Right renal cortex interstitium (tissue), 3 donors: ENCODE data around the gene MAL. TPM values are rescaled to one million over a fixed set of nuclear protein-coding genes. Genes with fewer than 3 reads are reported as not detected.
"Not testable (repeated sequence)": the region's sequence is repeated elsewhere in the genome, so short reads cannot be mapped to it uniquely, and the experiment has no call there.

Experiments used
- DNase-seq, 3 donors: peaks; one replicate each; pipeline ENCODE4 v3.0.0-alpha.2; 2013; ENCODE audit warnings: low read depth in 3 of 3, low spot score in 2 of 3
- polyA plus RNA-seq, 3 donors: library from polyadenylated mRNA; unstranded; fragments of 120-200 nt; gene quantifications; one replicate each; pipeline ENCODE4 v1.2.1, GENCODE V29; 2013; ENCODE audit not compliant: insufficient read length in 3 of 3

The MAL gene
- polyA plus RNA-seq, 3 donors: 306 to 365 (median 323) TPM

DNA sequence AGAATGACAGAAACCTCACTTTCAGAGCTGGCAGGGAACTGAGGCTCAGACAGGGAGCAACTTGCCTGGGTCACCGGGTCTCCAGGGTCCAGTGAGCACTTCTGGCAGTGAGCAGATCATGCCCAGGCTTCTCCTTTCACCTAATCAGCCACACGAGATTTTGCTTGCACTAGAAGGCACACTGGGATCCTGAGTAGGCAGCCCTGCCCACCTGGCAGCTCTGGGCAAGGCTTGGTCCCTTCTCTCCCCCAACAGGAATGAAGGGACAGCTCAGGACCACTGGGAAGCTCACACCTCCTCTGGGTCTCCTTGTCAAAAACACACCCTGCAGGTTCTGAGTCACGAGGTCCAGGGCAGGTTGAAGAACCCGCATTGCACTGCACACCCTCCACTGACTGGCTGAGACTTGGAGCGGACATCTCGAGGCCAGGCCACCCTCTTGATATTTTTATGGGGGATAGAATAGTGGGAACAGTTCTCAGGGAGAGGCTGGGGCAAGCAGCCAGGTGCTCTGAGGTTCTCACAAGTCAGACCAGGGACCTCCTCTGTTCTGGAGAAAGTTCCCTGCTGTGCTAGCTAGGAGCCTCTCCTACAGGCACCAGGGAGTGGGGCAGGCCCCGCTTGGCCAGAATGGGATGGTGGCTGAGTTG lies 5.7 kb downstream of the MAL start:
- DNase-seq: no peak

DNA sequence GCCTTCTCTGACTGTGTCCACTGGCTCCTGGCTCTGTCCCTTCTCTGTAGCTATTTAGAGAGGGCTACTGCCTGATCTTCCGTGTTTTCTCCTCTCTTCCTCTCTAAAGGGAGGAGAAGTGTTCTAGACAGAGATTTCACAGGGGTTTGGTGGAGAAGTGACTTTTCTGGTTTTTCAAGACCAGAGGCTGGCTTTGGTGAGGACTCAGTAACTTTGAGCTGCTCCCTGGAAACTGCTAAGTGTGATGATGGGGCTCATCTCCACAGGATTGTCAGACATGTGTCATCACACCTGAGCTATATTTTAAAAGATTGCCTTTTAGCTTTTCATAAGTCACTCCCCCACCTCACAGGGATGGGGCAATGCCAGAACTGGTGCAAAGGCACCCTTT lies 6.2 kb downstream of the MAL start:
- DNase-seq: no peak

DNA sequence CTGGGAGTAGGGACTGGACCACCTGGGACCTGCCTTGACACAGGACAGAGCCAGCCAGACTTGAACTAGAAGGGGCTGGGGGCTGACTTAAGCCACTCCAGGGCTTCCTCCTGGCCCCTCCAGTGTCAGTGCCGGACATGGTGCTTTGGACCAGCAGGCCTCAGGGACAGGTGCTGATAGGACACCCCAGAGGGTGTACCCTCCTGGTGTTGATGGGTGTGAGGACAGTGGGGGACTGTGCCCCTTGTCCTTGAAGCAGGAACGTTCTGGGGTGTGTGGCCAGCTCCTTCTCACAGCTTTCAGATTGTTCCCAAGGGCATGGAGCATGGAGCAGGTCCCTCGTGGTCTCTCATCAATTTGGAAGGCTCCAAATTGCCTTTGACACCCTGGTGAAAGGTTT lies 6.8 kb downstream of the MAL start:
- no peak for DNase-seq

DNA sequence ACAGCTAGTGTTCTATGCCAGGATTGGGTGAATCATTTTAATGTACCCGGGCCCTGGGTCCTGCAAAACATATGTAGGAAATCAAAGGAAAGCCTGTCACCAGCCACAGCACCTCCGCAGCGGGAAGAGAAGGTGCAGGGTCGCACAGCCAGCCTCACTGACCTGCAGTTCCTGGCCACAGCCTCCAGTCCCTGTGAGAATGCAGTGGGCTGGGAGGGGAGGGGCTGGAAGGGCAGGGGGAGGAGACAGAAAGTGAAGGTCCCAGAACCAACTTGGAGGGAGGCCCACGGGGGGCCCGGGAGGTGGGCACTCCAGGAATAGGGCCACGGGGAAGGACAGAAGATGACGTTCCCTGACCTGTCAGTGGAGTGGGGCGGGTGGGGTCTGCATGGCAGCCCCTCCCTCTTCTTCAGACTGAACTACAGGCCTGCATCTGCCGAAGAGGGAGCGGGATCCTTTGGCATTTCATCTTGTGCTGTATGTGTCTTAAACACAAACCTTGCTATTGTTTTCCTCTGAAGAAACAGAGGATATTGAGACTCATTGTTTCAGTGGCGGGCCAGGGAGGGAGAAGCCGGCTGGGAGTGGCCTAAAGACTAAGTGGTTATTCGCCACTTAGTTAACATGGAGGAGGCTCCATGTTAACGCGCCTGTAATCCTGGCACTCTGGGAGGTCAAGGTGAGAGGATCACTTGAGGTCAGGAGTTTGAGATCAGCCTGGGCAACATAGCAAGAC lies 7.5 kb downstream of the MAL start:
- DNase-seq: no peak

DNA sequence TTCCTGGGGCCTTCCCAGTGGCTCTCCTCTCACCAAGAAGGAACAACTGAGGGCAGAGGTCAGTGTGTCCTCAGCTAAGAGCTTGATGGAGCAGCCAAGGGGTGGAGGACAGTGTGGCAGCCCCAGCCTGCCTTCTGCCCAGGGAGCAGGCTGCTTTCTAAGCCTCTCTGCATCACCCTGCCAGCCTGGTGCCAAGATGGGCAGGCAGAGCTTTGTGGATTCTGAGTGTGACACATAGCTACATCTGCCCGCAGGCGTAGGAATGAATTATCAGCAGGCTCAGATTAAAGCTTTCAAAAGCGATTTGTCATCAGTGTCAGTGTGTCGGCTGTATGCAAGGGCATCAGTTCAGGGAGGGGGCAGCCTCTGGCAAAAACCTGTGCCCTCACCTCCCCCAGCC lies 8.7 kb downstream of the MAL start:
- DNase-seq: no peak

DNA sequence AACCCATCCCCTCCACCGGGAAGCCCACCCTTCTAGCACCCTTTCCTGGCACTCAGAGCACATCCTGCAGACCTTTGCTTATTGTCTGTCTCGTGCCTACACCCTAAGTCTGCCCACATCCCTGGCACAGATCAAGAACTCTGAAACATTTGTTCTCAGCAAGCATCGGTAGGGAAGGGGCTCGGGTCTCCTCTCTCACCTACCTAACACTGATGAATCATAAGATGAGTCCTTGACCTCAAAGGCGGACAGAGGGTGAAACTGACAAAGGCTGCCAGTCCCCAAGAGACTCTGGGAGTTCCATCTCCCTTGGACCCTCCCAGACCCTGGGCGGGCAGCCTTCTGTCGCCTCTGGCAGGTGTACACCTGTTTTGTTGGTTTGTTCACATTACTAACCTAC lies 9.3 kb downstream of the MAL start:
- no peak for DNase-seq

DNA sequence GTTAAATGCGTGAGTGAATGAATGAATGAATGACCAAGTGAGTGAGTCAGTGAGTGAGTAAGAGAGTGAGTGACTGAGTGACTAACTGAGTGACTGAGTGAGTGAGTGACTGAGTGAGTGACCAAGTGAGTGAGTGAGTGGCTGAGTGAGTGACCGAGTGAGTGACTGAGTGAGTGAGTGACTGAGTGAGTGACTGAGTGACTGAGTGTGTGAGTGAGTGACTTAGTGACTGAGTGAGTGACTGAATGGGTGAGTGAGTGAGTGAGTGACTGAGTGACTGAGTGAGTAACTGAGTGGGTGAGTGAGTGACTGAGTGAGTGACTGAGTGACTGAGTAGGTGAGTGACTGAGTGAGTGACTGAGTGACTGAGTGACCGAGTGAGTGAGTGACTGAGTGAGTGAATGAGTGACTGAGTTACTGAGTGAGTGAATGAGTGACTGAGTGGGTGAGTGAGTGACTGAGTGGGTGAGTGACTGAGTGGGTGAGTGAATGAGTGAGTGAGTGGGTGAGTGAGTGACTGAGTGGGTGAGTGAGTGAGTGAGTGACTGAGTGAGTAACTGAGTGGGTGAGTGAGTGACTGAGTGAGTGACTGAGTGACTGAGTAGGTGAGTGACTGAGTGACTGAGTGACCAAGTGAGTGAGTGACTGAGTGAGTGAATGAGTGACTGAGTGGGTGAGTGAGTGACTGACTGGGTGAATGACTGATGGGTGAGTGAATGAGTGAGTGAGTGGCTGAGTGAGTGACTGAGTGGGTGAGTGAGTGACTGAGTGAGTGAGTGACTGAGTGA lies 11.3 kb downstream of the MAL start:
- no peak for DNase-seq

DNA sequence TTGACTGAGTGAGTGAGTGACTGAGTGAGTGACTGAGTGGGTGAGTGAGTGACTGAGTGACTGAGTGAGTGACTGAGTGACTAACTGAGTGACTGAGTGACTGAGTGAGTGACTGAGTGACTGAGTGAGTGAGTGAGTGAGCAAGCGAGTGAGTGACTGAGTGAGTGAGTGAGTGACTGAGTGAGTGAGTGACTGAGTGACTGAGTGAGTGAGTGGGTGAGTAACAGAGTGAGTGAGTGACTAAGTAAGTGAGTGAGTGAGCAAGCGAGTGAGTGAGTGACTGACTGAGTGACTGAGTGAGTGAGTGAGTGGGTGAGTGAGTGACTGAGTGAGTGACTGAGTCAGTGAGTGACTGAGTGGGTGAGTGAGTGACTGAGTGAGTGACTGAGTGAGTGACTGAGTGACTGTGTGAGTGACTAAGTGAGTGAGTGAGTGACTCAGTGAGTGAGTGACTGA lies 11.9 kb downstream of the MAL start:
- no peak for DNase-seq

DNA sequence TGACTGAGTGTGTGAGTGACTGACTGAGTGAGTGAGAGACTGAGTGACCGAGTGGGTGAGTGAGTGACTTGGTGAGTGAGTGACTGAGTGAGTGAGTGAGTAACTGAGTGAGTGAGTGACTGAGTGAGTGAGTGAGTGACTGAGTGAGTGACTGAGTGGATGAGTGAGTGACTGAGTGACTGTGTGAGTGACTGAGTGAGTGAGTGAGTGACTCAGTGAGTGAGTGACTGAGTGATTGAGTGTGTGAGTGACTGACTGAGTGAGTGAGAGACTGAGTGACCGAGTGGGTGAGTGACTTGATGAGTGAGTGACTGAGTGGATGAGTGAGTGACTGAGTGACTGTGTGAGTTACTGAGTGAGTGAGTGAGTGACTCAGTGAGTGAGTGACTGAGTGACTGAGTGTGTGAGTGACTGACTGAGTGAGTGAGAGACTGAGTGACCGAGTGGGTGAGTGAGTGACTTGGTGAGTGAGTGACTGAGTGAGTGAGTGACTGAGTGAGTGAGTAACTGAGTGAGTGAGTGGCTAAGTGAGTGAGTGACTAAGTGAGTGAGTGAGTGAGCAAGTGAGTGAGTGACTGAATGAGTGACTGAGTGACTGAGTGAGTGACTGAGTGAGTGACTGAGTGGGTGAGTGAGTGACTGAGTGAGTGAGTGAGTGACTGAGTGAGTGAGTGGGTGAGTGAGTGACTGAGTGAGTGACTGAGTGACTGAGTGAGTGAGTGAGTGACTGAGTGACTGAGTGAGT lies 12.5 kb downstream of the MAL start:
- DNase-seq: not testable (repeated sequence)

DNA sequence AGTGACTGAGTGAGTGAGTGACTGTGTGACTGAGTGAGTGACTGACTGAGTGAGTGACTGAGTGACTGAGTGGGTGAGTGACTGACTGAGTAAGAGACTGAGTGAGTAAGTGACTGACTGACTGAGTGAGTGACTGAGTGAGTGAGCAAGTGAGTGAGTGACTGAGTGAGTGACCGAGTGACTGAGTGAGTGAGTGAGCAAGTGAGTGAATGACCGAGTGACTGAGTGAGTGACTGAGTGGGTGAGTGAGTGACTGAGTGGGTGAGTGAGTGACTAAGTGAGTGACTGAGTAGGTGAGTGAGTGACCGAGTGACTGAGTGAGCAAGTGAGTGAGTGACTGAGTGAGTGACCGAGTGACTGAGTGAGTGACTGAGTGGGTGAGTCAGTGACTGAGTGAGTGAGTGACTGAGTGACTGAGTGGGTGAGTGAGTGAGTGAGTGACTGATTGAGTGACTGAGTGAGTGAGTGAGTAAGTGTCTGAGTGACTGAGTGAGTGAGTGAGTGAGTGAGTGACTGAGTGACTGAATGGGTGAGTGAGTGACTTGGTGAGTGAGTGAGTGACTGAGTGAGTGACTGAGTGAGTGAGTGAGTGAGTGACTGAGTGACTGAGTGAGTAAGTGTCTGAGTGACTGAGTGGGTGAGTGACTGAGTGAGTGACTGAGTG lies 13.3 kb downstream of the MAL start:
- DNase-seq: no peak

DNA sequence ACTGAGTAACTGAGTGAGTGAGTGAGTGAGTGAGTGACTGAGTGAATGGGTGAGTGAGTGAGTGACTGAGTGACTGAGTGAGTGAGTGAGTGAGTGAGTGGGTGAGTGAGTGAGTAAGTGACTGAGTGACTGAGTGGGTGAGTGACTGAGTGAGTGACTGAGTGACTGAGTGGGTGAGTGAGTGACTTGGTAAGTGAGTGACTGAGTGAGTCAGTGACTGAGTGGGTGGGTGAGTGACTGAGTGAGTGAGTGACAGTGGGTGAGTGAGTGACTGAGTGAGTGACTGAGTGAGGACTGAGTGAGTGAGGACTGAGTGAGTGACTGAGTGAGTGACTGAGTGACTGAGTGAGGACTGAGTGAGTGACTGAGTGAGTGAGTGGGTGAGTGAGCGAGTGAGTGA lies 13.9 kb downstream of the MAL start:
- DNase-seq: no peak

DNA sequence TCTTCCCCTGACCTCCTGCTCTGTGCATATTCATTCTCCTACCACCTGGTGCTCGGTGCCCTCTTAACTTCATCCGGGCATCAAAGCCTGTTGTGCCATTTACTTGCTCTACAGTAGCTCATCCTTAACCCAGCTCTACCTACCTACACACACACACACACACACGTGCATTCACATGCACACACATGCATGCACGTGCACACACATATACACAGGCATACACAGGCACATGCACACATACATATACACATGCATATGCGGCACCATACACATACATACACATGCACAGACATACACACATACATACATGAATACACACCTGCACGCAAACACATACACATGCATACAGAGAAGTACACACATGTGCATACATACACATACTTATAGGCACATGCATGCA lies 14.5 kb downstream of the MAL start:
- no peak for DNase-seq

DNA sequence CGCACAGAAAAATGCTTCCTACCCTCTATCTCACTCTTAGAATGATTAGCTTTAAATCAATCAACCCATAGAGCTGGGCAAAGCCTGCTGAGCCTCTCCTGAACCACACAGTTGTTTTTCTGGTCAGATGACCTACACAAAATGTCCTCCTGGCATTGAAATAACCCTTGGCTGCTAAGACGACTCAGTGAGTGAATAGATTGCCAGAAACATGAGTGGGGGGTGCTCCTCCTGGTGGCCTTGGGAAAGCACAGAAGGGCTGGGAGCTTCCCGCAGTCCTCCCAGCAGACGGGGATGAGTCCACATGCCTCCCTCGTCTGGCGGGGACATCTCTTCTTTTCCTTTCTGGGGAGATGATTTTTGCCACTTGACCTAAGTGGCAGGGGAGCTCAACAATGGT lies 14.9 kb downstream of the MAL start:
- DNase-seq: no peak

DNA sequence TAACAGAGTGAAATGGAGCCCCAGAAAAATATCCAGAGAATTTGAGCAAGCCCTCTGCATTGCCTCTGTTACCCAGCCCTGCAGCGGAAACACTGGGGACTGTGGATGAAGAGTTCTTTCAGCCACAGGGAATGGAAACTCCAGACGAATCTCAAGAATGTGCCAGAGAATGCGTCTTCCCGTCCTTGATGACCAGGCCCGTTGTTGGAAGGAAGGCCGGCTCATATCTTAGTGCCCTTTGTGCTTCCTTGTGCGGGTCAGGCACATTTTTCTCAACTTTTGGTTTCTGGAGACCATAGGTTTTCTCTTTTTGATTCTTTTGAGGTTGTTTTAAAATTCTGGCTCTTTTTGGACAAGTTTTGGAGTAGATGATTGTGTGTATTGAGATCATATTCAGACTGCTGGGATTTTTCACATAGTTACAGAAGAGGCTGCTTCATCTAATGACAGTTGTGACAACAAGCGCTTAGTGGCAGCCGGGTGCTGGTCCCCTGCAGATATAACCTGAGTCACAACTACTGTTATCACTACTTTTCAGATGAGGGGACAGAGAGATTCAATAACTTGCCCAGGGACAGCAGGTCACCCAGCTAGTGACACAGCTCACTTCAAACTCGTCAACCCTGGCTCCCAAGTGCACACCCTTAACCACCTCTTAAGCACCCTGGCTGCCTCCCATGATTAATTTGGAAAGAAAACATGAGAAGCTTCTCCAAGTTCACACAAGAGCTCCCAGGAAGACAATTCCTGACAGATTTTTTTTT lies 15.7 kb downstream of the MAL start:
- DNase-seq: no peak

DNA sequence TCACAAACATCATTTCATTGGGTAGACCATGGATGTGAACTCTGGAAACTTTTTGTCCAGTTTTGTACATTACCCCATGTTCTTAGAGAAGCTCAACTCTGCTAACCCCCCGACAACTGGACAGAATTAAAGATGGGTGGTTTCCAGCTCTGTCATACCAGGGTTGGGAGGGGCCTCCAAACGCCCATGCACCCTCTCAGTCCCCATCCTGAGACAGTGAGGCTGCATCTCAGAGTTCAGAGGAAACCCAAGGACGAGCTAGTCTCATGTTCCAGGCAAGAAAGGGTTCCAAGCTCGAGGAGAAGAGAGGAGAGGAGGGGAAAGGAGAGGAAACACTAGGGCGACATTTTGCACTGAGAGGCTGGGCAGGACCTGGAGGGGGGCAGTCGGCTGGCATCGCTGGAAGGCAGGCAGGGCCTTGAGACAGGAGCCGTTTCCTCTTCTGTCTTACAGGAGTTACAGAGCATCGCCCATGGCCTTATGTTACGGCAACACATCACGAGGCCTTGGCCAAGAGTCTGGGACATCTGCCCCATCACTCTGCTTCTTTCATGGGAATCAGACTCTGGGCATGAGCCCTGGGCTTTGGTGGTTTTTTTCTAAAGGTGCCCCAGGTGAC lies 16.4 kb downstream of the MAL start:
- no peak for DNase-seq

DNA sequence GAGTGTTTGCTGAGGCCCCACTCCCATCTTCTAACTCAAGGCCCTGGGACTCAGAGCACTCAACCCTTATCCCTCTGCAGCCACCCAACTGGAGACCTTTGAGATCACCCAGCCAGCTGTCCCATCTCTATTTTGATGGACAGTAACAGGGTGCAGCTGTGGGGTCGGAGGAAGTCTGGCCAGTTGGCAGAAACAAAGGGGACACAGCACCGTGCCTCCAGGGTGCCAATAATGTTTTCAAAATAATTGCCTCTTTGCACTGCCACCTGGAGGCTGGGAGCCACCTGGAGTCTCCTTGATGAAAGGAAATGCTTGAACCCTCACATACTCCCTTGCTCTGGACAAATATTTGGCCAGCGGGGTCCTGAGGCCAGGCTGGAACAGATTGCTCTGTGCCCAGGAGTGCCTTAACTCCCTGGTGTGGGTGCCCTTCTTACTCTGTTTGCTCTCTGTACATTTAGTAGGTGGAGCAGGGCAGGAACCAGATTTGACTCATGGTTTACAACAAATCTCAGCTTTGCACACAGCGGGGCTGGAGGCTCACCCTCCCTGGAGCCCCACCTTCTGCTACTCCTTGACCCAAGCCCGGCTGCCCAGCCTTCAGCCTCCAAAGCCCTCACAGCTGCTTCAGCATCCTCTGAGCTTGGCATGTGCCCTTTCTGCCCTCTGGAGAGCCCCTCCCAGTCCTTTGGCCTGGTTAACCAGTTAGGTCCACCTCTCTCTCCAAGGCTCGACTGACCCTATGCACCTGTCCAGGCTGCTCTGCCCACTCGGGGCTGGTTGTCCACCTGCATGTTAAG lies 17.2 kb downstream of the MAL start:
- no peak for DNase-seq

DNA sequence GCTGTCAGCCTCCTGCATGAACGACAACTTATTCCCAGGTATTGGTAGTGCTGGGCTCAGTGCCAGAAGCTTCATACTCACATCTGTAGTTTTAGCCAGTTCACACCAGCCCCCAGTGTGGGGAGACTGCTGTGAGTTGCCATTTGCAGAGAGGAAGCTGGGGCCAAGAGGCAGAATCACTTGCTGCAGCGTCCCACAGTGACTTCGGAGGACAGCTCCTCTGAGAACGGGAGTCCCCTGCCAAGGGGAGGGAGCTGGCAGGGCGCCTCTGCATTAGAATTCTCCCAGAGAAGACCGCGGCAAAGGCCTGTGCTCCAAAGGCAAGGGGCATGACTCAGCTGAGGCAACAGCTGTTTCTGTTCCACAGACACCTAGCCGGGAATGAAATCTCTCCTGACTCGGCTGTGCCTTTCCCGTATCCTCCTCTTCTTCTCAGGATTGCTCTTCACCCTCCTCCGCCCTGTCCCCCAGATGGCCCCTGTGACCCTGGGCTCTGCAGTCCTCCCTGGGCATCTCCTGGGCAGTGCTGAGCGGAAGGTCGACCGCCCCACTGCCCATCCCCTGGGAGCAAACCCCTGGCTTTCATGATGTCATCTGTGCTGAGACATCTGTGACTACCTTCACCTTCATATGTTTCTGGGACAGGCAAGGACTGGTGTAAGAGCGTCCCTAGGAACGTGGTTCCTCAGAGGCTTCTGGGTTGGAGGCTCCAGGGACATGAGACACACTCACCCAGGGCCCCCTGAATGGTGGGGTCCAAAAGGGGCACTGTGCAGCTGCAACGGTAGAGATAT lies 18.0 kb downstream of the MAL start:
- DNase-seq: no peak

DNA sequence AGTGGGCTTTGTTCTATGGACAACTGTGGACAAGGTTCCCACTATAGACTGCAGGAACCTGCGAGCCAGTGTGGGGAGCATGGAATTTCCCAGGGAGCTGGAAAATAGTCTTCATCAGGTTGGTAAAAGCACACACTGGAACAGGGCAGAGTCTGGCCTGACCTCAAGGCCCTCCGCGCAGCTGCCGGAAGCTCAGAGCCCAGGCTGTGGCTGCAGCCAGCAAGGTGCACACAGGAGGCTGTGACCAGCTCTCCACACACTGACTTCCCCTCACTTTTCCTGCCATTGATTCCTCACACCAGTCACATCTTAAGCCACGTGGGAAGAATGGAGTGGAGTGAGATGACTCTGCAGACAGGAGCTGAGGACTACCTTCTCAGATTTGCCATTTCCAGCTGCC lies 19.1 kb downstream of the MAL start:
- no peak for DNase-seq
